ENCODE data around the gene P2RY8.
"Not testable (repeated sequence)": the region's sequence is repeated elsewhere in the genome, so short reads cannot be mapped to it uniquely, and the experiment has no call there.

P2RY8 gene

DNA sequence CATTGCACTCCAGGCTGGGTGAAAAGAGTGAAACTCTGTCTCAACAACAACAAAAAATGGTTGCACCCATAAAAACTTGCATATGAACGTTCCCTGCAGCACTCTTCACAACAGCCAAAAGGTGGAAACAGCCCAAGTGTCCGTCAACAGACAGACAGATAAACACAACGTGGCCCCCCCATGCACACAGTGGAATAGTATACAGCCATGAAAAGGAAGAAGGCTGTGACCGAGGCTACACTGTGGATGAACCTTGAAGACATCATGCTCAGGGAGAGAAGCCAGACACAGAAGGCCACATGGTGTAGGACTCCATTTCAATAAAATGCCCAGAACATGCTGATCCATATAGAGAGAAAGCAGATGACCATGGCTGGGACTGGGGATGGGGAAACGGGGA is 50.8 kb downstream of the P2RY8 start:
- no peak for DNase-seq (ENCODE audit: low spot score)

DNA sequence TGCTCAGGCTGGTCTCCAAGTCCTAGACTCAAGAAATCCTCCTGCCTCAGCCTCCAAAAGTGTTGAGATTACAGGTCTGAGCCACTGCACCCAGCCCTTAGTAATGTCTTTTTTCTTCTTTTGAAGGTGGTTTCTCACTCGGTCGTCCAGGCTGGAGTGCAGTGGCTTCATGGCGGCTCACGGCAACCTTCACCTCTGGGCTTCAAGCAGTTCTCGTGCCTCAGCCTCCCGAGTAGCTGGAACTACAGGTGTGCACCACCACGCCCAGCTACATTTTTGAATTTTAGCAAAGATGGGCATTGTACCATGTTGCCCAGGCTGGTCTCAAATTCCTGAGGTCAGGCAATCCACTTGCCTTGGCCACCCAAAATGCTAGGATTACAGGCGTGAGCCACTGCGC is 52.0 kb downstream of the P2RY8 start:
- no peak for DNase-seq (ENCODE audit: low spot score)

DNA sequence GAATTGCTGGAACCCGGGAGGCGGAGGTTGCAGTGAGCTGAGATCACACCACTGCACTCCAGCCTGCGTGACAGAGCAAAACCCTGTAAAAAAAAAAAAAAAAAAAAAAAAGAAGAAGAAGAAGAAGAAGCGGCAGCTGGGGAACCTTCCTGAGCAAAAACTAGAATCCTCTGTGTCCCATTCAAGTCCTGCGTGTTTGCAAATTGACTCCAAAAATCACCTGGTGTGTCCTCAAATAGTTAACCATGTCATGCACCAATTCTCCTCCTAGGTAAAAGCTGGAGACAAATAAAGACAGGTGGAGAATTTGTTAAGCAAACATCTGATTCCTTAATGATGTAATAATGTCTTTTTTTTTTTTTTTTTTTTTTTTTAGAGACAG is 52.4 kb downstream of the P2RY8 start:
- DNase-seq (ENCODE audit: low spot score) = no peak

DNA sequence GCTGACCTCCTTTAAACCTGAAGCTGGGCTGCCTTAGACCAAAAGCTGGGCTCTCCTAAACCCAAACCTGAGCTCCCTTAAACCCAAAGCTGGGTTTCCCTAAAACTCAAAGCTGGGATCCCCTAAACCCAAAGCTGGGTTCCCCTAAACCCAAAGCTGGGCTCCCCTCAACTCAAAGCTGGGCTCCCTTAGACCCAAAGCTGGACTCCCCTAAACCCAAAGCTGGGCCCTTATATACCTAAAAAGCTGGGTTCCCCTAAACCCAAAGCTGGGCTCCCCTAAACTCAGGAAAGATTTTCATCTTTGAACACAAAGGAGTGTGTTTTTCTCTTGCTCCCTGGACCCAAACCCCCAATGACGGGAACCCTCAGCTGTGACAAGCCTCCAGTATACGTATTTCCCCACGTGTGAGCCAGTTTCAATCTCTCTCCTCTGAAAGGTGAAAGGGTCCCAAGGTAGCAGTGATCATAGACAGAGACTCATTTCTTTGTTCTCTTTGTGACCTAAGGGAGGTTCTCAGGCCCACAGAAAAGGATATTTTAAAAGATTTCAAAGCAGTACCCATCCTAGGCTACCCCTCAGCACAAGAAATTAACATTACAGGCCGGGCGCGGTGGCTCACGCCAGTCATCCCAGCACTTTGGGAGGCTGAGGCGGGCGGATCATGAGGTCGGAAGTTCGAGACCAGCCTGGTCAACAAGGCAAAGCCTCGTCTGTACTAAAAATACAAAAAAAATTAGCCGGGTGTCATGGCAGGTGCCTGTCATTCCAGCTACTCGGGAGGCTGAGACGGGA is 52.9 kb downstream of the P2RY8 start:
- no peak for DNase-seq (ENCODE audit: low spot score)

GRCh38 chrX:1482530-1482928 is 54.5 kb downstream of the P2RY8 start:
- DNase-seq (ENCODE audit: low spot score) = not testable (repeated sequence)

DNA sequence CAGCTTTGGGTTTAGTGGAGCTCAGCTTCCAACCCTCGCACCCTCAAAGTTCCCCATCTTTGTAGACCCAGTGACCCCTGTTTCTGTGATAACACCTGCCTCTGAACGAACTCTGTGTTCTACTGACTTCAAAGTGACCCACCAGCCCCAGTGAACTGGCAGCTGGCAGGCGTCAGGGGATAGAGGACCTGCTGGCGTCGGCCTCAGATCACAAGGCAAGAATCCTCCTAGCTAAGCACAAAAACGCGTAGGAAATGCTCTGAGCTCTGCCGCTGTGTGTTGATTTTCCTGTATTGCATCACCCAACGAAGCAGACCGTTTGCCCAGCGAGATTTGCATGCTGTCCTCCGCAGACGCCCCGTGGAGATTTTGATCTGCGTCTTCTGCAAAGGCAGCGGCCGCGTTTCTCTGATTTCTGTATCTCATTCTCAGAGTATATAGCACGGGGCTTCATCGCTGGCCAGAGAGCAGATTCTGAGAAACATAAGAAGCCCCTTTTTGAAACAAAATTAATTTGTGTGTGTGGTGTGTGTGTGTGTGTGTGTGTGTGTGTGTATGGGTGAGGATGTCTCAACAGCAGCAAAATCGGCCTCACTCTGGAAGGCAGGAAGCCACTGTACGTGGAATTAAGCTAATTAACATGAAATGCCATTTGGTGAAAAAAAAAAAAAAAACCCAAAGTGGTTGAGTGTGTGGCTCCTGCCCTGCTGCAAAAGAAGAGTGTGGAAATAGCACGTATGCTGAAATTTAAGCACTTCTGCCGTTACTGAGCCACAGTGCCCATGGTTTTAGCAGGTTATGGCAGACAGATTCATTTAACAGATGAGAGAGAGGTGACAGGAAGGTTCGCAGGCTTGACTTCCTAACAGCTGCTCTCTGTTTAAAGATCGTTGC is 55.1 kb downstream of the P2RY8 start:
- peak; percentile 72 for DNase-seq (ENCODE audit: low spot score)

DNA sequence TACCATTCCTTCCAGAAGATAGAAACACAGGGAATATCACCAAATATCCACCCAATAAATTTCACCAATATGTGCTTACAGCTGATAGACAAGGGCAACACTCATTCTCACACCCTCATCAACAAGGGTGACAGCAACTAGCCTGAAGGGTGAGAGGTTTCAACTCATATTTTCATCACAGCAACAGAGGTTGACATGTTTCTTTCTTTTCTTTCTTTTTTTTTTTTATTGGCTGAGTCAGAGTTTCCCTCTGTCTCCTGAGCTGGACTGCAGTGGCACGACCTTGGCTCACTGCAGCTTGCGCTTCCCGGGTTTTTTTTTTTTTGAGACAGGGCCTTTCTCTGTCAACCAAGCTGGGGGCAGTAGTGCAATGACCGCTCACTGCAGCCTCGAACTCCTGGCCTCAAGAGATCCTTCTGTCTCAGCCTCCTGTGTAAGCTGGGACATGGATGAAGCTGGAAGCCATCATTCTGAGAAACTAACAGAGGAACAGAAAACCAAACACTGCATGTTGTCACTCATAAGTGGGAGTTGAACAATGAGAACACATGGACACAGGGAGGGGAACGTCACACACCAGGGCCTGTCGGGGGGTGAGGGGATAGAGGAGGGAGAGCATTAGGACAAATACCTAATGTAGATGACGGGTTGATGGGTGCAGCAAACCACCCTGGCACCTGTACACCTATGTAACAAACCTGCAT is 56.8 kb downstream of the P2RY8 start:
- no peak for DNase-seq (ENCODE audit: low spot score)

DNA sequence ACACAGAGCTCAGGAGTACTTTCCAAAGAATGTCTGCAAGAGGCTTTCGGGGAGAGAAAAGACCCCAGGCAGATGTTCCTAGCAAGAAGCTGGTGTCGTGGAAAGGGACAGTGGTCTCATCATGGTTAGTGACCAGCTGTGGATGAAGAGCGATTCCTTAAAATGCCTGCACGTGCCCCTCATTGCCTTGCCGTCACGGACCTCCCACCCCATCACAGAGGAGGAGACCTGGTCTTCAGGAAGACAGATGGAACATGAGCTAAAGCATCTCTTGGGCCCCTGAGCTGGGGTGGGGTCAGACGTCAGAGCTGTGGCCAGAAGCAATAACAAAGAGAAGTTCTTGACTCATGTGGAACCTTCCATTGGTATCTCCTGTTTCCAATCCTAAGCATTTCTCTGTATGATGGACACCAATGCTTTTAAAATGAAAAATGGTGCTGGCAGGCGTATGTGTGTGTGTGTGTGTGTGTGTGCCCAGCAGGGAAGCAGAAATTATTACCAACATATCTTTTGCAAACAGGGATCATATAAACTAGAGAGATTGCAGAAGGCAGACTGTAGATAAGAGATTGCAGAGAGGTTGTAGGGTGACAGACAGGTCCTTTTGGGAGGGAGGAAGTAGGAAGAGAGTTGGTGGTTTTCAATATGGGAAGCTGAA is 59.1 kb downstream of the P2RY8 start:
- DNase-seq (ENCODE audit: low spot score) = no peak

DNA sequence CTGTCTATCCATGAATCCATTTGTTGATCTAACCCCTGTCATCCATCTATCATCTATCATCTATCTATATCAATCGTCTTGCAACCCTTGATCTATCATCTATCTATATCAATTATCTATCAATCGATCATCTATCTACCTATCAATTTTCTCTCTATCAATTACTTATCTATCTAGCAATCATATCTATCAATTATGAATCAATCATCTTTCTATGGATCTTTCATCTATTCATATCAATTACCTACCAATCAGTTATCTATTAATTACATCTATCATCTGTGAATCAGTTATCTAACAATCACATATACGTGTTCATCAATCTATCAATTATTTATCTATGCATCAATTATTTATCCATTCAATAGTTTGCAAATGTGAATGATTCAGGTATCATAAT is 59.8 kb downstream of the P2RY8 start:
- DNase-seq (ENCODE audit: low spot score) = no peak

DNA sequence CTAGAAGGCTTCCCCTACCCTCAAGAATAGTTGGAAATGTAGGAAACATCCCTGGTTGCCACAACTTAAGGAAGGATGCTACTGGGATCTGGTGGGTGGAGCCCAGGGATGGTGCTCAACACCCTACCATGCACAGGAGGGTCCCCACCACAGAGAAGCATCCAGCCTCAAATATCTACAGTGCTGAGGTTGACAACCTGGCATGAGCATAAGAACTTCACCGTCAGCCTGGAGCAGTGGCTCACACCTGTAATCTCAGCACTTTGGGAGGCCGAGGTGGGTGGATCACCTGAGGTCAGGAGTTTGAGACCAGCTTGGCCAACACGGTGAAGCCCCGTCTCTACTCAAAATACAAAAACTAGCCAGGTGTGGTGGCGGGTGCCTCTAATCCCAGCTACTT is 60.3 kb downstream of the P2RY8 start:
- no peak for DNase-seq (ENCODE audit: low spot score)

DNA sequence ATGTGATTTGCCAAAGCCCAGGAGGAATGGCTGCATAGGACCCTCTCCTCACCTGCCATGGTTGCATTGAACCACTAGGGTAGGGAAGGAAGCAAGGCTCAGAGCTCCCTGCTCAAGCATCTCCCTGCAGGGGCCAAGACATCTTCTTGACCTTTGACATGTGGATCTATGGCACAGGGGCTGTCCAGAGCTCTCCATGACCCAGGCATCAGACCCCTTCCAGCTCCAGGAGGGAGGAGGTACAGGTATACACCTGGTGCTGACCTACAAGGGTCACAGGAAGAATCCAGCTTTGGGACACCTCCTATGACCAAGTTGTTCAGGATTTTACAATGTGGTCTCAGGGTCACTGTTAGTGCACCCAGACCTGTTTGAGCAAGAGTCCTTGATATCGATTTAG is 61.1 kb downstream of the P2RY8 start:
- no peak for DNase-seq (ENCODE audit: low spot score)

- no peak for DNase-seq (ENCODE audit: low spot score)
These were observed 61.5 kb downstream of the P2RY8 start for GRCh38 chrX:1475481-1475880.

- not testable (repeated sequence) for DNase-seq (ENCODE audit: low spot score)
These were observed 62.4 kb downstream of the P2RY8 start for GRCh38 chrX:1474593-1474992.

GRCh38 chrX:1472975-1473374 is 64.0 kb downstream of the P2RY8 start:
- no peak for DNase-seq (ENCODE audit: low spot score)

DNA sequence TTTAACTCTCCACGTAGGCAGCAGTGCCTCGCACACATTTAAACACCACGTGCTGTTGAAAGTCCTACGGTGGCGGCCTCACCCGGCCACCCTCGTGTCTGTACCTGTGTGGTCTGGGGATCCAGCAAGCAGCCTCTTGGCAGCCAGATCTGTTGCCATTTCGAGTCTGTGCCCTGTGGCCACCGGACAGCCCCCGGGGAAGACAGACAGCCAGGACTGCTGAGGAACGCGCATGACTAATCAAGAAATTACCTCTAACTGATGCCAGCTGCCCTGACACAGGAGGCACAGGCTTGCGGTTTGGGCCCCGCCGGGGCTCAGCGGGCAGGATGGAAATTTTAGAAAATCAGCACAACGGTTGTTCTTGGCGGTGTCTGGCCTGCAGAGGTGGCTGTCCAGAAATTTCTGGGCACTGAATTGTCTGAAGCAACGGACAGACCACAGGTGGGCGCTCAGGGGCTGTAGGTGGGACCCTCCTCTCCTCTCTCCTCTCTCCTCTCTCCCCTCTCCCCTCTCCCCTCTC is 68.7 kb downstream of the P2RY8 start:
- peak; percentile 81 for DNase-seq (ENCODE audit: low spot score)

DNA sequence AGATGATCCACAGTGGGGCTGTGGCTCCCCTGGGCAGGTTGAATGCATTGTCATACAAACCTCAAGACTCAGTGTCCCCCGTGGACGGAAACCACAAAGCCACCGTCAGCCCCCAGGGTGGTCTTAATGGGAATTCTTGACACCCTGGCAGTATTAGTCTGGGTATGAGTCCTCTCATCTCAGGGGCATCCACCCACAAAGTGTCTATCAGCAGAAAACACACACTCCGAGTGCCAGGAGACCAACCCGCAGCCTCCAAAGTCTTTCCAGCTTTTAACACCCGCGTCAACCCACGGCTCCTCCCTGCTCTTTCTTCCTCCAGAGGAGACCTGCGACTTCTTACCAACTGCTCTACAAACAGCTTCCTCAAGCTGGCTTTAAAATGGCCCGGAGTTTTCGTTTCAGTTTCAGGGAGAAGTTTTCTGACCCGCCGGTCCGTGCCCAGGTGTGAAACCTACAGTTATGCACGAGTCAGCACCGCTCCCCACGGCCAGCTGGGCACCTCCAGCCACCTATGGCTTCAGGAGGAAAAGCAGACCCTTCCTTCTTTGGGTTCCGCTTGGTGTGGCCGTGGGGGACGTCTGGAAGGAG is 69.9 kb downstream of the P2RY8 start:
- DNase-seq (ENCODE audit: low spot score) = peak; percentile 9

DNA sequence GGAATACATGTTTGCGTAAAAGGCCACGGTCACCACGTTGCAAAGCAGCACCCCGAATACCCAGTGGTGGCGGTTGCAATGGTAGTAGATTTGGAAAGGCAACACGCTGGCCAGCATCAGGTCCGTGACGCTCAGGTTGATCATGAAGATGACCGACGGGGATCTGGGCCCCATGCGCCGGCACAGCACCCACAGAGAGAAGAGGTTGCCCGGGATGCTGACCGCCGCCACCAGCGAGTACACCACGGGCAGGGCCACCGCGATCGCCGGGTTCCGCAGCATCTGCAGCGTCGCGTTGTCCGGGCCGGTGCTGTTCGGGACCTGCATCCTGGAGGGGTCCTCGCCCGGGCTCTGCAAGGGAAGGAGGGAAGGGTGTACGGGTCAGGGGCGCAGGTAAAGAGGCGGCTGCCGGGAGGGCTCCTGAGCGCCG is 70.7 kb downstream of the P2RY8 start:
- no peak for DNase-seq (ENCODE audit: low spot score)

DNA sequence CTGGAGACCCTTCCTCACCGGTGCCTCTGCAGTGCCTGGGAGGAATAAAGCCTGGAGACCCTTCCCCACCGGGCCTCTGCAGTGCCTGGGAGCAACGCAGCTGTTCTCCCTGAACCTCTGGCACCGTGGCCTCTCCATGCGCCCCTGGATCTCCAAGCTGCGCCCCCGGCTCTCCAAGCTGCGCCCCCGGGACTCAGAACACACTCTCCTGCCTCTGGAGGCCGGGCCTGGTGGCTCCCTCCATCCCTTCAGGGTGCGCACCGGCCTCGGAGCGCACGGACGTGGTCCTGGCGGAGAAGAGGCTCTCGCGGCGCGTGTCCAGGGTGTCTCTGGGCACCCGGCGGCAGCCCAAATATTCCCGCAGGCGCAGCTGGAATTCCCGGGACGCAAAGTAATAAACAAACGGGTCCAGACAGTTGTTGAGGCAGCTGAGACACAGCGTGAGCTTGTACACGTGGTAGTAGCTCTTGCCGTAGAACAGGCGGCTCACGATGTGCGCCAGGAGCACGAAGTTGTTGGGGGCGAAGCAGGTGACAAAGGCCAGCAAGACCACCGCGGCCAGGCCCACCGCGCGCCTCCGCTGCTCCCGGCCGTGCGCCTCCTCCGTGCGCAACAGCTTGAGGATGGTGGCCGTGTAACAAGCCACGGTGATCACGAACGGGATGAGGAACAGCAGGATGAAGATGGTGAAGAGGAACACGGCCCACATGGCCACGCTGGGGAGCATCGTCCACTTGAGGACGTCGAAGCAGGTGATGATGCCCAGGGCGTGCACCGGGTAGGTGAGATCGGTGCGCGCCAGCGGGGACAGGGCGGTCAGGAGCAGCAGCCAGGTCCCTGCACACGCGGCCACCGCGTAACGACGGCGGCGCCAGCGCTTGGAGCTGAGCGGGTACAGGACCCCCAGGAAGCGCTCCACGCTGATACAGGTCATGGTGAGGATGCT is 71.4 kb downstream of the P2RY8 start:
- DNase-seq (ENCODE audit: low spot score) = no peak

DNA sequence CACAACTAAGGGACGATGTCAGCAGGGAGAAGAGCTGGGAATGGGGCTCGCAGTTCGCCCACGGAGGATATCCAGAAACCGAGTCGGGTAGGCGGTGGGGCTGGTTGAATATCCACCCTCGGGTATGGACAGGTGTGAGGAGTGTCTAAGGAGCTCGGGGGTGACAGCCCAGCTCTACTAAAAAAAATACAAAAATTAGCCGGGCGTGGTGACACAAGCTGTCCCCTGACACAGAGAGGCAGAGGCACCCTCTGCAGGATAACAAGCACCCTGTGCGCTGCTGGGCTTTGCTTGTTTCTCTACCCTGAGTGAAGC is 72.1 kb downstream of the P2RY8 start:
- no peak for DNase-seq (ENCODE audit: low spot score)

Measured in kidney tubule cell (primary cell).